GM10266 (cell line): ENCODE data around the gene DNAJC7.
A peak's percentile ranks its signal among the peaks of the same experiment; 100 is the strongest.
"Not testable (repeated sequence)": the region's sequence is repeated elsewhere in the genome, so short reads cannot be mapped to it uniquely, and the experiment has no call there.

Experiments used
- DNase-seq: peaks from one replicate; pipeline ENCODE4 v3.0.0; 2012; ENCODE audit errors: extremely low spot score
- TF ChIP-seq, protein P1 (sequence below): IDR thresholded peaks from 2 replicates; pipeline ENCODE4 v1.5.1; 2012; ENCODE audit warnings: mild to moderate bottlenecking, low read depth; ENCODE audit not compliant: control insufficient read depth, insufficient read depth; ENCODE audit errors: missing control alignments

Gene DNAJC7

DNA sequence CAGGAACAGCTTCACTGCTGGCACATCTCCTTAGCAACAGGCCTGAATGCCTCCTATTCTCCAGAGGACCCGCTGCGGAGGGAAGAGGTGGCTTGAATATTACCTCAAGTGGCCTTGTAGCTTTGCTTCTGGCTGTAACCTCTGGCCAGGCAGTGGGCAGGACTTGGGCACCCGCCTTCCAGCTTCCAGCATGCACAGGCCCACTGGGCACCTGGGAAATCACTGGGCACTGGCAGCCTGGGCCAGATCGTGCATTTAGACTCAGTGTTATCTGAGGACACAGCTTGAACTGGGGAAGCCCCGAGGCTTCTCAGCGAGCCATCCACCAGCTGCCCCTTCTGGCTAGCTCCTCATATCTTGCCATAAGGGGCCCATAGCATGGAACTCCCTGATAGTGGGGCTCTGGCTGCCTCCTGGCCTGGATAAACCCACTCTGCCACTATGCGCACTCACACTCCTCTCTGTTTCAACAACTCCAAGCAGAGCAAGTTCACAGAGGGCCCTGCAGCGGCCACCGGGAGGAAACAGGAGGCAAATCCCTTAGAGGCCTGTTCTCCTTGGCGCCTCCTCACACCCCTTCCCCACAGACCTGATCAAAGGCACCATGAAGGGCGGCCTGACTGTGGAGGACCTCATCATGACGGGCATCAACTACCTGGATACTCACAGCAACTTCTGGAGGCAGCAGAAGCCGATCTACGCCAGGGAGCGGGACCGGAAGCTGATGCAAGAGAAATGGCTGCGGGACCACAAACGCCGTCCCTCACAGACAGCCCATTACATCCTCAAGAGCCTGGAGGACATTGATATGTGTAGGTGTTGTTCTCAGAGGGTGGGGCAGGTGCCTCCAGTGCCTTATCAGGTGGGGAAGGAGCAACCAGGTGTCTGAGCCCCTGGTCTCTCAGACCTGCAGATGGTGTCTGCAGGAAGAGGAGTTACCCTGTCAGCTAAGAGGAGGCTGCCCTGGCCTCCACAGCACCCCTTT, 79.0 kb downstream of the DNAJC7 start:
- TF ChIP-seq, protein P1, sequence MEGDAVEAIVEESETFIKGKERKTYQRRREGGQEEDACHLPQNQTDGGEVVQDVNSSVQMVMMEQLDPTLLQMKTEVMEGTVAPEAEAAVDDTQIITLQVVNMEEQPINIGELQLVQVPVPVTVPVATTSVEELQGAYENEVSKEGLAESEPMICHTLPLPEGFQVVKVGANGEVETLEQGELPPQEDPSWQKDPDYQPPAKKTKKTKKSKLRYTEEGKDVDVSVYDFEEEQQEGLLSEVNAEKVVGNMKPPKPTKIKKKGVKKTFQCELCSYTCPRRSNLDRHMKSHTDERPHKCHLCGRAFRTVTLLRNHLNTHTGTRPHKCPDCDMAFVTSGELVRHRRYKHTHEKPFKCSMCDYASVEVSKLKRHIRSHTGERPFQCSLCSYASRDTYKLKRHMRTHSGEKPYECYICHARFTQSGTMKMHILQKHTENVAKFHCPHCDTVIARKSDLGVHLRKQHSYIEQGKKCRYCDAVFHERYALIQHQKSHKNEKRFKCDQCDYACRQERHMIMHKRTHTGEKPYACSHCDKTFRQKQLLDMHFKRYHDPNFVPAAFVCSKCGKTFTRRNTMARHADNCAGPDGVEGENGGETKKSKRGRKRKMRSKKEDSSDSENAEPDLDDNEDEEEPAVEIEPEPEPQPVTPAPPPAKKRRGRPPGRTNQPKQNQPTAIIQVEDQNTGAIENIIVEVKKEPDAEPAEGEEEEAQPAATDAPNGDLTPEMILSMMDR, result no peak

DNA sequence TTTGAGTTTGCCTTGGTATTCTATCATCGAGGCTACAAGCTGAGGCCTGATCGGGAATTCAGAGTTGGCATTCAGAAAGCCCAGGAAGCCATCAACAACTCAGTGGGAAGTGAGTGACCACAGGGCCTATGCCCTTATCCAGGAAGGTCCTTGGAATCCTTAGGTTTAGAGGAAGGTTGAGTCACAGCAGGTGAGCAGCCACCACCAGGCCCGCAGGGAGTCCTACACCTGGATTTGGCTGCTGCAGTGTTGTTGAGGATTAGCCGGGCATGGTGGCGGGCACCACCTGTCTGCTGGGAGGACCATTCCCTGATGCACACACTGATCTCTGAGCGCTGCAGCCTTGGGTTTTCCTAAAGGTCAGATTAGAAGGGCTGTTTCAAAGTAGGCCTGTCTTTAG, 81.6 kb downstream of the DNAJC7 start:
- TF ChIP-seq, protein P1, result no peak
- no peak for DNase-seq

More for the DNA sequence above, 79.0 kb downstream of the DNAJC7 start:
- no peak for DNase-seq

DNA sequence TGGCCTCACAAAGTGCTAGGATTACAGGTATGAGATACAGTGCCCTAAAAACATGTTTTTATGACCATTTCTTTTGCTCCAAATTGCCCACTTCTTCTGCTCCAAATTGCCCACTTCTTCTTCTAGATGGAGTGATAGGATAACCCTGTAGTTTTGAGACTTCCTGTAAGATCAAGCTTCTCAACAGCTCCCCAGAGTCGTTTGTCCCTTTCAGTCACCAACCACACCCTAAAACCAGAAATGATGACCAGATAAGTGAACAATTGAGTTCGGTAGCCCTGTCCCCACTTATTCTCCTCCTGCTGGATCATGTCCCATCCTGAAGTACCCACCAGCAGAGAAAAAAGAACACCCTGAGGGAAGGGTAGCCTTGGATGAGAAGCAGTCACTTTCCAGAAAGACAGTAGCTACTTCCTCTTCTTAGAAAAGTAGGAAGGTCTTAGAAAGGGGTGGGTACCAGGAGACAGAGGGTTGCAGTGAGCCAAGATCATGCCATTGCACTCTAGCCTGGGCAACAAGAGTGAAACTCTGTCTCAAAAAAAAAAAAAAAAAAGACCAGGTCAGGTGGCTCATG, 84.3 kb downstream of the DNAJC7 start:
- DNase-seq, result no peak
- TF ChIP-seq, protein P1, result no peak

DNA sequence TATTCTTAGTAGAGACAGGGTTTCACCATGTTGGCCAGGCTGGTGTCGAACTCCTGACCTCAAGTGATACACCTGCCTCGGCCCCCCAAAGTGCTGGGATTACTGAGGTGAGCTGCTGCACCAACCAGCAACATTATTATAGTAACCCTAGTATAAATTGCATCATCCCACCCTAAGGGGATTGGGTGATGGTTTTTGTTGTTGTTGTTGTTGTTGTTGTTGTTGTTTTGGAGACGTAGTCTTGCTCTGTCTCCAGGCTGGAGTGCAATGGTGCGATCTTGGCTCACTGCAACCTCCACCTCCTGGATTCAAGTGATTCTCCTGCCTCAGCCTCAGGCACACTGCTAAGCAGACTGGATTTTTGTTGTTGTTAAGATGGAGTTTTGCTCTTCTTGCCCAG, 85.5 kb downstream of the DNAJC7 start:
- DNase-seq, result not testable (repeated sequence)

DNA sequence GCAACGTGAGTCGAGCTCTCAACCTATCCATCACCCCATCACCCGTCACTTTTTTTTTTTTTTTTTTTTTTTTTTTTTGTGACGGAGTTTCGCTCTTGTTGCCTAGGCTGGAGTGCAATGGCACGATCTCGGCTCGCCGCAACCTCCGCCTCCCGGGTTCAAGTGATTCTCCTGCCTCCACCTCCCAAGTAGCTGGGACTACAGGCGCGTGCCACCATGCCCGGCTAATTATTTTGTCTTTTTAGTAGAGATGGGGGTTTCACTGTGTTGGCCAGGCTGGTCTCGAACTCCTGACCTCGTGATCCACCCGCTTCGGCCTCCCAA, 86.4 kb downstream of the DNAJC7 start:
- DNase-seq, result not testable (repeated sequence)

DNA sequence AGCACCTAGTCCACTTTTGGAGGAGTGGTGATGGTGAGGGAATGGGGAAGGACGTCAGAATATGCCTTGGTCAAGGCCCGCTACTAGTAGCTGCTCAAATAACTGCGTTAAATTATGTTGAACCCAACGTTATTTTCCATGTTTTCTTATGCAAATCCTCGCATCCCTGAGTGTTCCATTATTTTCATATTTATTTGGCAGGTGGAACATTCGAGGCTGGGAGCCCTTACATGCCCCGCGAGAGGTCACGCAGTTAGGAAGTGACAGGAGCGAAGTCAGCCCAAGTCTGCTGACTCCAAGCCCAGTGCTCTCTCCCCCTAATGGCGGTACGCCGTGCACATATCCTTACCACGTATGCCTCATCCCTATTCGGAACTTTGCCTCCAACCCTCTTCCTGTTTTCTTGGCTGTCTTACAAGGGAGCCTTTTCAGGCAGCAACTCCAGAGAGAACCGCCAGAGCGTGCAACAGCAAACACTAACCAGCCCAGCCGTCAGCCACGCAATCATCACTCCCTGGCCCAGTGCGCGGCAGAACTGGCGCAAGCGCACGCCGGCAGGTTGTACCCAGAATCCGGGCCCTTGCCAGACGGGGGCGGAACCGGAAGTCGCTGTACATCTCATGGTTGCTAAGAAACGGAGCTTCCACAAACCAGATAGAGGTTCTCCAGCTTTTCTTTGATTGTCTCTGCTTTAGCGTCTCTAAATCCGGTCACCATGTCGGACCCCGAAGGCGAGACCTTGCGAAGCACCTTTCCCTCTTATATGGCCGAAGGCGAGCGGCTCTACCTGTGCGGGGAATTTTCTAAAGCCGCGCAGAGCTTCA, 87.0 kb downstream of the DNAJC7 start, which contains the start of gene ODAD4:
ODAD4 (plus strand) TSS at position 609 of the 824 bp plus-strand sequence; CDS start at position 716, 107 bp downstream.
- peak; percentile 90 for DNase-seq

DNA sequence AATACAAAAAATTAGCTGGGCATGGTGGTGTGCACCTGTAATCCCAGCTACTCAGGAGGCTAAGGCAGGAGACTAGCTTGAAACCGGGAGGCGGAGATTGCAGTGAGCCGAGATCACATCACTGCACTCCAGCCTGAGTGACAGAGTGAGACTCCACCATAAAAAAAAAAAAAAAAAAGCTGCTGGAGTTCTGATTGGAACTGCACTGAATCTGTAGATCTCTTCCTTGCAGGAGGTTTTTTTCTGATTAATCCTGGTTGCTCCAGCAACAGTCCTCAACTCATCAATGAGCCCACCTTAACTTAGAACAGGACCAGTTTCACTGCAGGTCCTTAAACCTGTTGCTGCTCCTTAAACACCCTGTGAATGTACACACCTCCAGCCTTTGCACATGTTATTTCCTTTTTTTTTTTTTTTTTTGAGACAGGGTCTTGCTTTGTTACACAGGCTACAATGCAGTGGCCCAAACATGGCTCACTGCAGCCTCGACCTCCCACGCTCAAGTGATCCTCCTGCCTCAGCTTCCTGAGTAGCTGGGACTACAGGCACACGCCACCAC, 88.5 kb downstream of the DNAJC7 start:
- TF ChIP-seq, protein P1, result no peak
- no peak for DNase-seq

More for the DNA sequence above, 87.0 kb downstream of the DNAJC7 start, which contains the start of gene ODAD4:
- TF ChIP-seq, protein P1, result no peak
